ENCODE data around the gene BRAF. TPM values are rescaled to one million over a fixed set of nuclear protein-coding genes. Genes with fewer than 3 reads are reported as not detected.

Gene BRAF
- total and polyA plus RNA-seq, 2 donors (not counting 3 experiments of a cell fraction or from before 2014, with no cell fraction given): 6.6 to 26.2 TPM

GRCh38 chr7:140698477-140698876 lies 226.3 kb downstream of the BRAF start:
- no peak overlapping the region for H3K27ac ChIP-seq (ENCODE audit: insufficient read depth, low read depth, low read length)
- no peak for DNase-seq (ENCODE audit: low read depth, low spot score)
- ChIA-PET CTCF (interaction anchor here (1.0 kb wide), 1 partner anchor 23 kb away, joined by 3 read pairs; no protein-coding TSS in a partner anchor), POLR2A (no interaction called here)
- intact Hi-C loops (cut with micrococcal nuclease) (no loop called here), dilution Hi-C loops (cut with MboI; ENCODE audit: extremely low pct_ligation_motif_present, low sequenced_read_pairs) (no loop called here)
- no peaks in the 10 kb centered on the region for H3K9me3 ChIP-seq (replicated peaks; ENCODE audit: control insufficient read depth, insufficient read depth, low read length)
- no peaks in the 10 kb centered on the region for H4K20me1 ChIP-seq (replicated peaks; ENCODE audit: control insufficient read depth, extremely low read depth, insufficient read depth, low read length)
- no peak overlapping the region for H2AFZ ChIP-seq (ENCODE audit: low read depth, low read length)
- H3K4me1 ChIP-seq (ENCODE audit: control insufficient read depth, extremely low read depth, insufficient read depth, low read length): peaks cover 12% of the 10 kb centered on the region
- no TSS peak for BruUV-seq (replicated peaks)
- TF ChIP-seq POLR2AphosphoS5 (IDR thresholded peaks at IDR 0.05; ENCODE audit: insufficient read depth, low read depth, low read length) (no peak), FOS (IDR thresholded peaks at IDR 0.05; ENCODE audit: borderline replicate concordance, insufficient read depth, low read length) (no peak), MAX (IDR thresholded peaks at IDR 0.05; ENCODE audit: insufficient read depth, insufficient read length) (no peak), JUN (IDR thresholded peaks at IDR 0.05; ENCODE audit: borderline replicate concordance, insufficient read depth, insufficient read length, low read depth) (no peak)
- no peaks in the 10 kb centered on the region for H3K36me3 ChIP-seq (ENCODE audit: control insufficient read depth in 2 of 2, extremely low read depth in 1 of 2, insufficient read depth in 2 of 2, low read length in 2 of 2)
- H3K4me2 ChIP-seq (ENCODE audit: insufficient read depth, low read length): no peak overlapping the region
- no peak for FAIRE-seq
- H3K9me1 ChIP-seq (replicated peaks; ENCODE audit: control insufficient read depth, extremely low read depth, insufficient read depth, low read length): peaks cover 5% of the 10 kb centered on the region
- no peaks in the 10 kb centered on the region for H3K27me3 ChIP-seq (ENCODE audit: control insufficient read depth in 2 of 2, insufficient read depth in 2 of 2, low read length in 2 of 2)
- peaks cover 52% of the 10 kb centered on the region for H3K79me2 ChIP-seq (ENCODE audit: control insufficient read depth, insufficient read depth, low read length)
- no peak overlapping the region for H3K4me3 ChIP-seq (replicated peaks in 1 of 3; ENCODE audit: insufficient read depth in 1 of 3, low read depth in 1 of 3, low read length in 3 of 3)
- H3K9ac ChIP-seq (replicated peaks; ENCODE audit: extremely low read depth, insufficient read depth, low read length): no peak overlapping the region

- TSS peak; percentile 36 for BruUV-seq (replicated peaks)
- FAIRE-seq: peak; percentile 54
Observed at GRCh38 chr7:140697447-140698143, 227.1 kb downstream of the BRAF start.

More at GRCh38 chr7:140697447-140698143, 227.1 kb downstream of the BRAF start:
- Histone ChIP-seq H3K79me2 (ENCODE audit: control insufficient read depth, insufficient read depth, low read length) (peaks cover 48% of the 10 kb centered on the region), H3K27ac (ENCODE audit: insufficient read depth, low read depth, low read length) (no peak overlapping the region), H3K27me3 (ENCODE audit: control insufficient read depth in 2 of 2, insufficient read depth in 2 of 2, low read length in 2 of 2) (no peaks in the 10 kb centered on the region), H3K4me1 (ENCODE audit: control insufficient read depth, extremely low read depth, insufficient read depth, low read length) (peaks cover 12% of the 10 kb centered on the region), H3K36me3 (ENCODE audit: control insufficient read depth in 2 of 2, extremely low read depth in 1 of 2, insufficient read depth in 2 of 2, low read length in 2 of 2) (no peaks in the 10 kb centered on the region), H3K4me3 (replicated peaks in 1 of 3; ENCODE audit: insufficient read depth in 1 of 3, low read depth in 1 of 3, low read length in 3 of 3) (peak overlapping the region; percentile 45 to 79 (median 66)), H2AFZ (ENCODE audit: low read depth, low read length) (peak overlapping the region; percentile 70), H3K9me3 (replicated peaks; ENCODE audit: control insufficient read depth, insufficient read depth, low read length) (no peaks in the 10 kb centered on the region), H4K20me1 (replicated peaks; ENCODE audit: control insufficient read depth, extremely low read depth, insufficient read depth, low read length) (no peaks in the 10 kb centered on the region), H3K9ac (replicated peaks; ENCODE audit: extremely low read depth, insufficient read depth, low read length) (peak overlapping the region; percentile 68), H3K4me2 (ENCODE audit: insufficient read depth, low read length) (peak overlapping the region; percentile 74), H3K9me1 (replicated peaks; ENCODE audit: control insufficient read depth, extremely low read depth, insufficient read depth, low read length) (peaks cover 2% of the 10 kb centered on the region)
- TF ChIP-seq EZH2 (IDR thresholded peaks at IDR 0.05; ENCODE audit: borderline replicate concordance, low read depth, low read length, severe bottlenecking): no peak
- POLR2A ChIA-PET: no interaction called here
- intact Hi-C loops (cut with micrococcal nuclease): loop anchor here (1.0 kb wide), 1 partner anchor 317 kb away; the partner anchor contains the start of gene MRPS33
- dilution Hi-C loops (cut with MboI; ENCODE audit: extremely low pct_ligation_motif_present, low sequenced_read_pairs): no loop called here
- no peak for DNase-seq (ENCODE audit: low read depth, low spot score)
- CTCF ChIA-PET: no interaction called here

Data from endothelial cell of umbilical vein (primary cell).